HCT116 (cell line): ENCODE measurements around the gene LRRC52.

Experiments
- EZH2 ChIP-seq: fragments of 200-600 bp; sonication (generic); IDR thresholded peaks from 2 replicates; pipeline ENCODE4 v1.6.1; 2017; ENCODE audit warnings: antibody characterized with exemption, mixed run types
- JUND ChIP-seq: IDR thresholded peaks from 2 replicates; pipeline ENCODE4 v1.6.1; 2012
- POLR2AphosphoS5 ChIP-seq: IDR thresholded peaks from 2 replicates; pipeline ENCODE4 v1.6.1; 2011; ENCODE audit warnings: mild to moderate bottlenecking, low read depth, low read length, moderate library complexity

DNA sequence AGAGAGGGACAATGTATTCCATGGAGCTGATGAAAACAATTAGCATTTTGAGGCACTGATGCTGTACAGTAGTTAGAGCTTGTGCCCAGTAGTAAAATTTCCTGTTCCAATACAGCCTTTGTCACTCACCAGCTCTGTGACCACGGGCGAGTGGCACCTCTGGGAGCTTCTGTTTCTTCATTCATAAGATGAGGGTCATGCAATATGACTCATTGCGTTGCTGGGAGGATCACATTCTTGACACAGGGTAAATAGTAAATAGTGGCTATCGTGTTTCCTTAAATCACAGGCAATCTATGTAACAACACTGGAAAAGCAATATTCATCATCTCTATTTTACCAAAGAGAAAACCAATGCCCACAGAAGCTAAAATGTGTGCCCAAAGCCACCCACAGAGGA lies 4.5 kb upstream of the LRRC52 start:
- no peak for TF ChIP-seq EZH2
- no peak for TF ChIP-seq JUND
- no peak for TF ChIP-seq POLR2AphosphoS5
